Activated T-helper 1 cell treated with Interleukin-2 at 50 U/mL for 16 hours (primary cell): ENCODE measurements around the gene FAM78A.
"Not testable (repeated sequence)": the region's sequence is repeated elsewhere in the genome, so short reads cannot be mapped to it uniquely, and the experiment has no call there.

ENCODE experiments used
- DNase-seq: peaks from one replicate; pipeline ENCODE4 v3.0.0-alpha.2; 2020; ENCODE audit warnings: low read depth

FAM78A gene

GRCh38 chr9:131263033-131263343, 13.3 kb downstream of the FAM78A start:
- not testable (repeated sequence) for DNase-seq

- no peak for DNase-seq
Observed at GRCh38 chr9:131262327-131263032, 13.8 kb downstream of the FAM78A start.

- DNase-seq = no peak
Observed at GRCh38 chr9:131260751-131261452, 15.4 kb downstream of the FAM78A start.

- DNase-seq = no peak
Observed at GRCh38 chr9:131259916-131260597, 16.3 kb downstream of the FAM78A start.

- no peak for DNase-seq
Observed at GRCh38 chr9:131259432-131259898, 16.8 kb downstream of the FAM78A start.

GRCh38 chr9:131258698-131259431, 17.4 kb downstream of the FAM78A start:
- DNase-seq = no peak

- no peak for DNase-seq
Observed at GRCh38 chr9:131258186-131258585, 18.1 kb downstream of the FAM78A start.

GRCh38 chr9:131257266-131258025, 18.9 kb downstream of the FAM78A start:
- no peak for DNase-seq

GRCh38 chr9:131255676-131256197, 20.6 kb downstream of the FAM78A start:
- DNase-seq = no peak

- DNase-seq = no peak
Observed at GRCh38 chr9:131254626-131255025, 21.7 kb downstream of the FAM78A start.

- DNase-seq = no peak
Observed at GRCh38 chr9:131253891-131254491, 22.3 kb downstream of the FAM78A start.

- DNase-seq = no peak
Observed at GRCh38 chr9:131252120-131252519, 24.2 kb downstream of the FAM78A start.

- no peak for DNase-seq
Observed at GRCh38 chr9:131246618-131247017, 29.7 kb downstream of the FAM78A start.

- not testable (repeated sequence) for DNase-seq
Observed at GRCh38 chr9:131244331-131244730, 32.0 kb downstream of the FAM78A start.

GRCh38 chr9:131240047-131240921, 36.0 kb downstream of the FAM78A start:
- DNase-seq = no peak

- no peak for DNase-seq
Observed at GRCh38 chr9:131239161-131239975, 36.9 kb downstream of the FAM78A start.

GRCh38 chr9:131238402-131239021, 37.8 kb downstream of the FAM78A start:
- no peak for DNase-seq

GRCh38 chr9:131237931-131238401, 38.3 kb downstream of the FAM78A start:
- peak; percentile 75 for DNase-seq
